ENCODE data around the gene DPF3. TPM values are rescaled to one million over a fixed set of nuclear protein-coding genes. Genes with fewer than 3 reads are reported as not detected.

The DPF3 gene
- total RNA-seq, 1 donor from 2014 or later, result 12.4 TPM

DNA sequence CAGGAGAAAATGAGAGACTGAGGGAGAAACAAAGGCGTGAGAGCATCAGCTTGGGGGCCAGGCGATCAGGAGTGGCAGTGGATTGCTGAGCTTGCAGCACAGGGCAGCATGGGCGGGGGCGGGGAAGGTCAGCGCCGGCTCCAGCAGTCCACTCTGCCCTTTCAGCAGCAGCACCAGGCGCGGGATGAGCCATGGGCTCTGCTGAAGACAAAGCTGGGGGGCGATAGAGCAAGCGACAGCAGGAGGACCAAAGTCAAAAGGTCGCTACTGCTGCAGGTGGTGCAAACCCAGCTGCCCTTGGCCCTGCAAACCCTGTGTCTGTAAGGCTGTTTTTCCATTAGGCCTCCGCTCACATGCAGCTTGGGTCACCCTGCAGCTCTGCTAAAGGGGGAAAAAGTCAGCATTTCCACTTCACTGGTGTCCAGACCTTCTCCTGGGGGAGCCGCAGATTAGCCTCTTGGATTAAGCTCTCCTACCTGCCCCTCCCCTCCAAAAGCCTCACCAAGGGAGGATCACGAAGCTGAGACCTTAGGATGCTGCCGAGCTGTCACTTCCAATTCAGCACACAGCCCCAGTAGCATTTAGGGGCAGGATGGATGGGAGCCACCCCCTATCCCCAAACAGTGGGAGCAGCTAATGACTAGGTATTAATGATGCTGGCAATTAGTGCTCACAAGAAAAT lies 204.8 kb downstream of the DPF3 start:
- intact Hi-C loops (cut with micrococcal nuclease), result no loop called here

DNA sequence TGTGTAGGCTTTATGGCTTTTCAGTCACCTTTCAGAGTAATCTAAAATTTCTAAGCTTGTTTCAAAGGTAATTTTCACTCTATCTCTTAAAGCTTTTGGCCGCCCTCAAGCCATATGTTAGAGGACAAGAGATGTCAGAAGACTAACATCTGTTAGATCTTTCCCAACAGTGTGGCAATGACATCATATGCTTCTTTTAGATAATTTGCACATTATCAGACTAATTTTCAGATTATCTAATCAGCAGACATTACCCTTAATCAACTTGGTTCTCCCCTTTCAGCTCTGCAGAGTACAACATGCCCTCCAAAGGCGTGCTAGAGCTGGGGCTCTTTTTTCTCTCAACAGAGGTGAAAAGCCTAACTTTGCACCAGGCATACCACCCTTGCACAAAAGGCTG lies 207.1 kb downstream of the DPF3 start:
- intact Hi-C loops (cut with micrococcal nuclease), result no loop called here

DNA sequence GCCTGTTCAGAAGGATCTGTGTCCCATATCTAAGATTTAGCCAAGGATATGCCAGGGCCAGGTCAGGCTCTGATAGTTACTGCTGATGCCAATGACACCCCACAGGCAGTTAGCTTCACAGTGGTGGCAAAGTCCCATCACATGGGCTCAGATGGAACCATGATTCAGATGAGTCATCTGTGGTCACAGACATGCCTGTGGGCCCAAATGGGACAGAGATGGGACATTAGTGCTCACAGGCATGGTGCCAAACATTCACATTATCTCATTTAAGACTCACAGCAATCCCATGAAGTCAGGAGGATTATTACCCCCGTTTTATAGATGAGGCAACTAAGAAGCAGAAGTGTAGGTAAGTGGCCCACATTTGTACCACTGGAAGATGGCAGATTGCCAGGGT lies 207.8 kb downstream of the DPF3 start:
- intact Hi-C loops (cut with micrococcal nuclease), result no loop called here

DNA sequence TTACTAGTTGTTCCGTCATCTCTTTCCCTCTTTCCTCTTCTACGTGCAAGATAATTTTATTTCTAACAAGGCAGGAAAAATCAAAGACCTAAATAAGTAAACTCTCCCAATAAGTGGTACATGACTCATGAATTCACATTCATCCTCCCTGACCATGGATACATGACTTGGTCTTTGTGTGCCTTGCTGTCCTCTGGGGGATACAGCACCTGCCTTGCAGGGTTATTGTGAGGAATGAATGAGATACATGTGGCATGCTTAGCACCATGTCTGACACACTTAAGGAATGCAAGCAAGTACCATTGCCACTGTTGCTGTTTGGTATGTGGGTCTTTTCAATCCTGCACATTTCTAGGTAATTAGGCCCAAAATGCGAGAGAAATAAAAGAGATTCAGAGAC lies 208.4 kb downstream of the DPF3 start:
- intact Hi-C loops (cut with micrococcal nuclease), result no loop called here

DNA sequence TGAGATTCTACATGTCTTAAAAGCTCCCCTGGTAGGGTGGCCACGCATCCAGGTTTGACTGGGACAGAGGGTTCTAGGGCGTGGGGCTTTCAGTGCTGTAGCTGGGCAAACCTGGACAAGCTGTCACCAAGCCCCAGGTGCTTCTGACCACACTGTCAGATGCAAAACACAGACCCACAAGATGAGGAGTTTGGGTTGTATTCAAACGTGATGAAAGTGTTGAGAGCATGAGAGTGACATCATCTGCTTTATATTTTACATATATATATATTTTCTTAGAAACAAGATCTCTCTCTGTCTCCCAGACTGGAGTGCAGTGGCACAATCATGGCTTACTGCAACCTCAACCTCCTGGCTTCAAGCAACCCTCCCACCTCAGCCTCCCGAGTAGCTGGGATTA lies 210.1 kb downstream of the DPF3 start:
- intact Hi-C loops (cut with micrococcal nuclease), result no loop called here

DNA sequence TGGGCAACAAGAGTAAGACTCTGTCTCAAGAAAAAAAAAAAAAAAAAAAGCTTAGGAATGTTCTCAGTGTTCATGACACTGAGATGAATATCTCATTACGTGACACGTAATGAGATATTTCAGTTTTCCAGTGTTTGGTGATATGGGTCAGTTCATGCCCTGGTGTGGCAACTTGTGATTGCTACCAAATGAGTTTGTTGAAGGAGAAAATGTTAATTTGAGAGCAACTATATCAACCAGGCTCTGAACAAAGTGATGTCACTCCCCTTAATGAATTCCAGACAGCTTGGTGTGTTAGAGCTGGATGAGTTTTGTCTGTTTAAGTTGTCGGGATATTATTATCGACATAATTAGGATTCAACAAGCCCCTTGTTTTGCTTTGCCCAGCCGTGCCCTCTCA lies 211.7 kb downstream of the DPF3 start:
- intact Hi-C loops (cut with micrococcal nuclease), result no loop called here

DNA sequence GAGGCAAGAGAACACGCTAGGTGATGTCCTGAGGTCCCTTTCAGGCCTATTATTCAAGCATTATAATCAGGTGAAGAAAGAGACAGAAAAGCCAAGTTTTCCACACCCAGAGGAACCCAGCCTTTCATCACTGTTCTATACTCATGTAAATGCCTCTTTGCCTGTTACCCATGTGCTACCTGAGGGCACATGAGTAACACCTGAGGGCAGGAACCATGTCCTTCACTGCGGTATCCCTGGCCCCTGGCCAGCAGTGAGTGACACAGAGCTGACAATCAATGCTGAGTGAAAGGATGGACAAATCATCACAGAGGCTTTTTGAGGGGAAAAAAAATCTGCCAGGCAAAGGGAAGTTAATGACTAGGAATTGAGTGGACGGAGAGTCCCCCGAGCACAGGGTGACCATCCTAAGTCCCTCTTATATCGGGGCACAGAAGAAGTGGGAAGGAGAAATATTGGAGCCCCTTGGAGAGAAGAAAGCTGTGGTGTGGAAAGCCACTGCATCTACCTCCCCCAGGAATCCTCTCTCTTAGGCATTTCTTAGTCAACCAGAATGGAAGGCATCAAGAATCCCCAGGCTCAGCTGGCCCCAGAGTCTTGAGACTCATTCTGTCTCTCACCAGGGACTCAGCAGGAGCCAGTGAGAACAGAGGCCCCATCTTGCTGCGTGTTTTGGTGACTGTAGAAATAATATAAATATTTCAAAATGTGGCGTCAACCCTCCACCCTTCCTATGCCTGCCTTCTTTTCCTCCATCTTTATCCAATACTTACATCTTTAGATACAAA lies 212.9 kb downstream of the DPF3 start:
- intact Hi-C loops (cut with micrococcal nuclease), result no loop called here

DNA sequence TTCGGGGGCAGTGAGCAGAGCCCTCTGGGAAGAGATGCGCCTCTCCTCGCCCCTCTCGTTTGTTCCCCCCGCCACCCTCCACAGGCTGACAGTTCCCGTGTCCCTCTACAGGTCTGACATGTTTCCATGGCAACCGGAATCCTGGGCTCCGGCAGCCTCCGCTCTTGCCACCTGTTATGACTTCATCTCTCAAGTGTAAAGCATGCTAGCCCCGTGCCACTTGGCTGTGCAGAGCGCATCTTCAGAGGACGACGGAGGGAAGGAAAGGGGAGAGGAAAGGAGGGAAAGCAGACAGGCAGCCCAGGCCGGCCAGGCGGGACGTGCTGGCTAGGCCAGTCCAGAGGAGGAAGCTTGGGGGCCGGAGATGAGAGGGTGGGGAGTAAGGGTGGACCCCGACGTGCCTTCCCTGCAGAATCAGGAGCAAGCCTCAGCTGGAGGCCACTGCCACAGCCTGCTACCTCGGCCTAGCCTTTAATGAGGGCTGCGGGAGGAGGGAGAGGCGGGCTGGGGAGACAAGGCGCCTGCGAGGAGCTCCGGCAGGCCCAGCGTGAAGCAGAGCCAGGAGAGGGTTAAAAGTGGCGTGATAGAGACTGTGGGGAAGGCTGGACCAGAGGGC lies 214.3 kb downstream of the DPF3 start:
- intact Hi-C loops (cut with micrococcal nuclease), result no loop called here

DNA sequence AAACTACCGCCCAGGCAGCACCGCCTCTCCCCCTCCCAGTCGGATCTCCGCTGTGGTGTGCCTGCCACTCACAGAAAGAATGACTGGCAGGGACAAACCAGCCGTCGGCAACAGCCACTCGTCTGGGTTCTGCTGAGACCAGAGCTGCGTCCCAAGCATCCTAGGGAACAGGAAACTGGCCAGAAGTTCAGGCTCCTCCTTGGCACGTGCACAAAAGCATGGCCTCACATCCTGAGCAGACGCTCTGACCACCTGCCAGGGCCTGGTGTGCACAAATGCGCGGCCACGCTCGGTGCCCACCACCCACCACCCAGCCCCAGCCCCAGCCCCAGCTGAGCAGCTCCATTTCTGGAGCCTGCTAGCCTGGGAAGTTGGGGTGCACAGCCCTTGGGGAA lies 214.8 kb downstream of the DPF3 start:
- intact Hi-C loops (cut with micrococcal nuclease), result no loop called here

DNA sequence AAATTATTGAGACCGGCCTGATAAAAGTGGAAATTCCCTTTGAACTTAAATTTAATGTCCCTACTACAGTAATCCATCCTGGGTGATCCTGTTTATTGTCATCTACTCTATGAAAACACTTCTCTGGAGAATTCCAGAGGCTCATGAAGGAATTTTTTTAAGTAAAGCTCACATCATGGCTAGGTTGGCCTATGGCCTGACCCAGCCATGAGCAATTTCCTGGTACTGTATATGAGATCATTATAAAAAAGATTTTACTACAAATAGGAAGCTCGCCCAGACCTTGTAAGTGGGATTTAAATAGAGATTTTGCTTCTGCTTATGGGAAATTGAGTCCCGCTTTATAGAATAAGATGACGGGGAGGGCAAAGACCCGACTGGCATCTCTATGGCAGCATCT lies 215.5 kb downstream of the DPF3 start:
- intact Hi-C loops (cut with micrococcal nuclease), result no loop called here

DNA sequence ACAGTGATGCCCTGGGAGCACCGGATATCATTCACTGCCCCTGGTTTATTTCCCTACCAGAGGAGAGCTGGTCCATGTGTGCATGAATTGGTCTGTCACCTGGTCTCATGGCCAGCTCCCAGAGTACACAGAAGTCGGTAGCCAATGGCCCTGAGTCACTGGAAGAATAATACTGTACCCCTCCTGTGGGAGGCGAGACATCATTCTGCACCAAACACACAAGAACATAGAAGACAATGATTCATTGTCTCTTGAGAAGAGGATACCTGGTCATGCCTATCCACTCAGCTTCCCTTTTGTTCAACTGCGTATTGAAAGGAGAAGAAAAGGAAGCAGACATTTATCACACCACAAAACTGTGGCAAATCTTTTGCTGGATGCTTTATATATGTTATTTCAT lies 216.2 kb downstream of the DPF3 start:
- intact Hi-C loops (cut with micrococcal nuclease), result no loop called here

DNA sequence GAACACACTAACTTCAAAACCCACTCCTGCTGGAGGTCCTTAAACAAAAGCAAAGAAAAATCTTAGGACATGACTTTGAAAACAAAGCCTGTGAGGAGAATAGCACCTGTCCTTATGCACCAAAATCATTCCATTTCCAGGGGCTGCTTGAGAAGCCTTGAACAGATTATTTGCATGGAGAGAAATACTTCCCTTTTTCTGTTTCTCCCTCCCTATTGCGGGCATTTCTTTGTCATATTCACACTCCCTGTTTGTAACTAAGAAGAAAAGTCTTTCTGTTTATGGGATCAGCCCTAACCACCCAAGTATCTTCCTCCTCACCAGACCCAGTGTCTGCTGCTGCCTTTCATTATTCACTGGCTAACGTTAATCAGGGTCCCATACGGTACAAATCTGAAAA lies 218.8 kb downstream of the DPF3 start:
- intact Hi-C loops (cut with micrococcal nuclease), result no loop called here

DNA sequence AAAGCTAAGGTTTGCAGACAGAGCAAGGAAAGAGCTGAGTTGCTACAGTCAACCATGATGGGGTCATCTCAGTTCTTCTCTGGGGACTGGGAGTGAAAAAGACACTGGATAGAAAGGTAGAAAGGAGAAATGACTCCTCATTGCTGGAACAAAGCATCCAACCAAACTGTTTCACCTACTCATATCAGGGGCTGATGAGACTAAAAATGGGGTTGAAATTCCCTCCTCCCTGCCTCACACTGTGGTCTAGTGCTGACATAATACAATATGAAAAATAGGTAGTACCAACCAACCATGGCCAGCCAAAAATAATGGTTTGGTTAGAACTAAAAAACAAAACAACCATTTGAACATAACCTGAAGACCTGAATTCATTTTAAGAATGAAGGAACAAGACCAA lies 220.7 kb downstream of the DPF3 start:
- intact Hi-C loops (cut with micrococcal nuclease), result no loop called here

DNA sequence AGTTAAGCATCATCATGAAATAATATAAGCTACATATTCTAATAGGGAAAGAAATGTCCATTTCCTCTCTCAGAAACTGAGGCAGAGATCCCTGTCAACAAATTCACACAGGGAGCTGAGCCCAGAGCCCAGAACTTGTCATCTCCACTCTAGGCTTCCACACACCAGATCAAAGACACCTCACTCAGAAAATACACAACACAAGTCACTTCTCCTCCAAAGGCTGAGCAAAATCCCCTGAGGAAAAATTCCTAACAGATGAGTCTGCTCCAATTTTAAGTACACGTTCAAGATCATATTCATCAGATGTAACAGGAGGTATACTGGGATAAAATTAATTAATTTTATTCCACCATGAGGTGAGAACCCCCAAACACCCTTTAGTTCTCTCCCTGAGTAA lies 227.3 kb downstream of the DPF3 start:
- intact Hi-C loops (cut with micrococcal nuclease), result no loop called here

DNA sequence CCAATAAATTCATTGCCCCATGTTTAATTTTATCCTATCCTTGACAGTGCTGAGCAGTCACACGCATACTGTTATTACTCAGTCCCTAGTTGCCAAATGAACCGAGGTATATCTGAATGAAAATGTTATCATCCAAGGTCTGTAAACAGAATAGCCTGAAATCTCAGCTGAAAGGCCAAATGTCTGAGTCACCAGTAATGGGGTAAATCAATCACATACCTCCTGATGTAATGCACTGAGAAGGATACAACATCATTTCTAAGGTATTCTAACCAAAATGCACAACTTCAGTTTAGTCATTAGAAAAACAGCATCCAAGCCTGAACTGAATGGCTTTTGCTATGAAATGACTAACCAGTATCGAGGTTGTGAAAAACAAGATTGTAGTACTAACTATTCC lies 228.6 kb downstream of the DPF3 start:
- intact Hi-C loops (cut with micrococcal nuclease), result loop anchor here (2.0 kb wide), 1 partner anchor 146 kb away; no protein-coding TSS in a partner anchor

DNA sequence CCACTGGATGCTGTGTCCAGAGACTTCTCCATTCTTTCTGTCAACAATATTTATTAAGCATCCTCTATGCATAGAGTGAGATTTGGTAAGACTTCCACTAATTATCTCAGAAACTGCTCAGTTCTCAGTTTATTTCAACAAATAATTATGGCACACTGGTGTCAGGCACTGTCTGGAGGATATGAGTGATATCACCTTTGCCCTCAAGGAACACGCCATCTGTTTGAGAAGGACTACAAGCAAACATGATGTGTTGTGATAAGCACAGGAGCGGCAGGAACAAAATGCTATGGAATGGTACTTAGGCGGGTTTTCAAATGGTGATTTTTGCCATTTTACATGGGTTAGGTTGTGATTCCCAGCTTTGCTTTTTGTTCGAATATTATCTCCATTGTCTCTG lies 229.2 kb downstream of the DPF3 start:
- intact Hi-C loops (cut with micrococcal nuclease), result loop anchor here (2.0 kb wide), 1 partner anchor 146 kb away; no protein-coding TSS in a partner anchor

DNA sequence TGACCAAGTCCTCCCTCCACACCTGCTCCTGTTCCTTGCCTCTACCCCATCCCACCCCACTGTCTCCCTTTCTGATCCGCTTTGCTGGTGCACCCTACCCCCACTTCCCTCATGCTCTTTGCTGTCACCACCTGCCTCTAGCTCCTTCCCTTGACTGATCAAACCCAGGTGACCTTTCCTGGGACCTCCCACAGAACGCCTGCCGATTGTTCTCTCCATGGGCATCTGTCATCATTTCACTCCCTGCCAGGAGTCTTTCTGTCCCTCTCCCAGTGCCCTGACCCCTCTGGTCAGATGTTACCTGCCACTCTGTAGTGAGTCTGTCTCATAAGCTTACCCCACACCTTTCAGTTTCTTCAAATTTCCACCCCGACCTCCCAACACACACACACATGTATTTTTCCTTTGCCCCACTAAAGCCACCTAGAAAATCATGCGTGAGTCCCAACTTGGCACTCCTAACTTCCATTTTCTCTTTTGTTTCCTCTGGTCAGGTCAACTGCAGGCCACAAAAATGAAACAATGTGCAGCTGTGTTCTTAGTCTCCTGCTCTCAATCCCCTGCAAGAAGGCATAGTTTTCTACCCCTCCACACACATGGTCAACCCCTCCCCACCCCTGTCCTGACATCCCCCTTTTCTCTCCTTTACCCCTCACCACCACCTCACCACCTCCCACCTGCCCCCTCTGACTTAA lies 229.8 kb downstream of the DPF3 start:
- intact Hi-C loops (cut with micrococcal nuclease), result loop anchor here (2.0 kb wide), 1 partner anchor 145 kb away; no protein-coding TSS in a partner anchor

DNA sequence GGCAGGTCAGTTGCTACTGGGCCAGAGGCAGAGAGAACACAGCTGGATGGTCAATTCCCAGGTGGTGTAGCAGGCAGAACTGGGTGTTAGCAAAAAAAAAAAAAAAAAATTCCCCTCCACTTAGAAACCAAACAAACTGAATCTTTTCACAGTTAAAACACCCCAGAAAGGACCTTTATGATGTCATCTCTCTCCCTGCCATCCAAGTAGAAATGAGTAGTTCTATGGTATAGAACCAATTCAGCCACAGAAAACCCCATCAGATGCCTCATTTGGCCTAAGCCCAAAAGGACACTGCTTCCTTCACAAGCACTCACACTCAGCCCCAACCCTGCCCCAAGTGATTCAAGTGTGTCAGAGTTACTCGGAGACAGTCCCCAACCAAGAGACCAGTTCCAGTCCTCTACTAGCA lies 230.8 kb downstream of the DPF3 start:
- intact Hi-C loops (cut with micrococcal nuclease), result no loop called here

DNA sequence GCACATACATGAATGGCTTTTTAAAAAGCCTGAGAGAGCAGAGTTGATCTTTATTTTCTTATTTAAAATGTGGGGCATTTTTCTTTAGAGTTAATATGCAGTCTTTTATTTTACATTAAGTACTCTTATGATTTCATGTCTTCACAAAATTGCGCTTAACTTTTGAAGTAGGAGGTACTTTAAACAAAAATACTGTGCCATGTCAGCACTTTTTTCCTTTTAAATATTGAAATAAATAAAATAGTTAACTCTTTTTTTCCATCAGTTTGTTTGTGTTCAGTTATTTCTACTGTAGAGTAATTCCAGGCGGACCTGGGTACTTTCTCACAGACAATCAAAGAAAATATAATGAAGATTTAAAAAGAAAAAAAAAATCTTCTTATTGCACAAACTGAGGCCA lies 231.7 kb downstream of the DPF3 start:
- intact Hi-C loops (cut with micrococcal nuclease), result no loop called here

DNA sequence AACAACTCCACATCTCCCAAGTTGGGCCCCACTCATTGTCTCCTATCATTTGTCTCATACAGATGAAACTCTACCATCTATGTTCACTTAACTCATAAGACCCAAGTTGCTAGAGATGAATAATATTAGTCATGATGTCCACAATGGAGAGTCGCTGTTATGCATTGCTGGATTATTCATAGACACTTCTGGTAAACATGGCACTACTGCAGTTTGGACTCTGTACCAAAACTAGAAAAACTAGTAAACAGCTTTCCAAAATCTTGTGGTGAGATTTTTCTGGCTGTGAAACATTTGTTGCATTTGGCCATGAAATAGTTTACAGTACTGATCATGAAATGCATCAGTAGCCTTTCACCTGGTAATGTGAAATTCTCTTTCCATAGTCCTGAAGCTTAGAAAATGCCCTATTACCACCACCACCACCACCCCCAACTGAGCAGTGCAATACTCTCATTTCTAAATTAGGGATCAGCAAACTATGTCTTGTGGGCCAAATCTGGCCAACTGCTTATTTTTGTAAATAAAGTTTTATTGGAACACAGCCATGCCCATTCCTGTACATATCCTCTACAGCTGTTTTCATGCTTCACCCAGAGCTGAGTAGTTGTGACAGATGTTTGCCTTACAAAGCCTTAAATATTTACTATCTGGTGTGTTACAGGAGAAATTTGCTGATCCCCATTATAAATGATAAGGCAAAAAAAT lies 236.5 kb downstream of the DPF3 start:
- intact Hi-C loops (cut with micrococcal nuclease), result no loop called here

DNA sequence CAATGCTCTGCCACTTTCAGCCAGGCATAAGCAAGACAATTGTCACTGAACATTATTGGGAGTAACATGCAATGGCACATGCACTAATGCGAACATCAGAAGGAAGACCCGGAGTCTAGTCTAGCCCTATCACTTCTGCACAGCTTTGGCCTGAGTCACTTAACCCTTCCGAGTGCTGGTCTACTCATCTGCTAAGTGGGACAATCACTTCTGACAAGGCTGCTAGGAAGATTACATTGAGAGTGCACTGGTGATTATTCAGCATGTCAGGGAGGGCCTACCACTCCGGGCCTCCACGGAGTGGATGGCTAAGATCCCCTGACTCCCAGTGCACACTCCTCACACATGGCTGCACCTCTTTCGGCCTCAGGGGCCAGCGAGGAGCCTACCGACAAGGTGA lies 240.9 kb downstream of the DPF3 start:
- intact Hi-C loops (cut with micrococcal nuclease), result no loop called here

All from T-helper 1 cell treated with Interleukin-12 subunit alpha and Interleukin-12 subunit beta and Interleukin-4 antibody, amounts not matched to agents 30 ng/mL and 1 ng/mL, for 36 hours (primary cell).